SKM-1 (cell line): ENCODE data around the gene HYLS1.
A peak's percentile ranks its signal among the peaks of the same experiment; 100 is the strongest.
"Not testable (repeated sequence)": the region's sequence is repeated elsewhere in the genome, so short reads cannot be mapped to it uniquely, and the experiment has no call there.

Experiments
- DNase-seq: peaks from one replicate; lab custom pipeline; 2025; ENCODE audit not compliant: unreplicated experiment; lab: John Stamatoyannopoulos, UW

The HYLS1 gene

GRCh38 chr11:125887373-125888324 is at the start of gene HYLS1:
HYLS1 (plus strand) TSS chr11:125887668; CDS start chr11:125899369, 11,701 bp downstream.
- DNase-seq, result peak; percentile 63

GRCh38 chr11:125842321-125842948 is 45.0 kb upstream of the HYLS1 start:
- peak; percentile 8 for DNase-seq

GRCh38 chr11:125846188-125846587 is 41.3 kb upstream of the HYLS1 start:
- no peak for DNase-seq

- DNase-seq, result not testable (repeated sequence)
Observed at GRCh38 chr11:125857670-125858069, 29.8 kb upstream of the HYLS1 start.

GRCh38 chr11:125862786-125863185 is 24.7 kb upstream of the HYLS1 start:
- DNase-seq, result not testable (repeated sequence)

GRCh38 chr11:125865354-125865753 is 22.1 kb upstream of the HYLS1 start:
- not testable (repeated sequence) for DNase-seq

- DNase-seq, result no peak
Observed at GRCh38 chr11:125869521-125869920, 17.9 kb upstream of the HYLS1 start.

- DNase-seq, result peak; percentile 7
Observed at GRCh38 chr11:125871391-125872137, 15.9 kb upstream of the HYLS1 start.

- DNase-seq, result no peak
Observed at GRCh38 chr11:125872138-125872491, 15.4 kb upstream of the HYLS1 start.

GRCh38 chr11:125873881-125874555 is 13.4 kb upstream of the HYLS1 start:
- DNase-seq, result no peak

GRCh38 chr11:125874556-125875124 is 12.8 kb upstream of the HYLS1 start:
- peak; percentile 24 for DNase-seq

GRCh38 chr11:125881291-125881690 is 6.2 kb upstream of the HYLS1 start:
- no peak for DNase-seq

GRCh38 chr11:125883375-125883774 is 4.1 kb upstream of the HYLS1 start:
- DNase-seq, result no peak

- no peak for DNase-seq
Observed at GRCh38 chr11:125886997-125887372, 483 bp upstream of the HYLS1 start.

- no peak for DNase-seq
Observed at GRCh38 chr11:125890447-125891100, 3.1 kb downstream of the HYLS1 start.

GRCh38 chr11:125892071-125892470 is 4.6 kb downstream of the HYLS1 start:
- DNase-seq, result no peak

GRCh38 chr11:125892994-125893393 is 5.5 kb downstream of the HYLS1 start:
- DNase-seq, result no peak

GRCh38 chr11:125901872-125902271 is 14.4 kb downstream of the HYLS1 start:
- DNase-seq, result no peak

- DNase-seq, result no peak
Observed at GRCh38 chr11:125902277-125902926, 14.9 kb downstream of the HYLS1 start.
